Right lobe of liver (tissue), 4 donors: ENCODE results near the gene PIK3CB.

ENCODE experiments used
- CTCF ChIP-seq, 4 donors: fragments of 200-600 bp in 3 of 4; fragments of 450-650 bp in 1 of 4; IDR thresholded peaks; one replicate each; pipeline versions ENCODE4 v1.5.1 to v1.8.0; 2016 to 2022; ENCODE audit warnings: antibody characterized with exemption in 4 of 4, mild to moderate bottlenecking in 2 of 4
- POLR2A ChIP-seq: fragments of 450-650 bp; IDR thresholded peaks from one replicate; pipeline ENCODE4 v1.6.1; 2017; ENCODE audit warnings: antibody characterized with exemption, mild to moderate bottlenecking
- donor health status: DM: no; HTN: no; CAD: no.
- donor health status: DM: no; HTN: no; CAD: no.
- donor health status: DM: no; HTN: yes; CAD: no.

DNA sequence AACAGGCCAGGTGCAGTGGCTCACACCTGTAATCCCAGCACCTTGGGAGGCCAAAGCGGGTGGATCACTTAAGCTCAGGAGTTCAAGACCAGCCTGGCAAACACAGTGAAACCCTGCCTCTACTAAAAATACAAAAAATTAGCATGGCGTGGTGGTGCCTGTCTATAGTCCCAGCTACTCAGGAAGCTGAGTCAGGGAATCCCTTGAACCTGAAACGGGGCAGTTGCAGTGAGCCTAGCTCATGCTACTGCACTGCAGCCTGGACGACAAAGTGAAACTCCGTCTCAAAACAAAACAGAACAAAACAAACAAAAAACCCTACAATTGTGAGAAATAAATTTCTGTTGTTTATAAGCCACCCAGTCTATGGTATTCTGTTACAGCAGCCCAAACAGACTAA, 94.7 kb downstream of the PIK3CB start:
- TF ChIP-seq CTCF (IDR thresholded peaks at IDR 0.05), result no peak
- TF ChIP-seq POLR2A, result no peak
